ENCODE results near the gene RUNX2.

DNA sequence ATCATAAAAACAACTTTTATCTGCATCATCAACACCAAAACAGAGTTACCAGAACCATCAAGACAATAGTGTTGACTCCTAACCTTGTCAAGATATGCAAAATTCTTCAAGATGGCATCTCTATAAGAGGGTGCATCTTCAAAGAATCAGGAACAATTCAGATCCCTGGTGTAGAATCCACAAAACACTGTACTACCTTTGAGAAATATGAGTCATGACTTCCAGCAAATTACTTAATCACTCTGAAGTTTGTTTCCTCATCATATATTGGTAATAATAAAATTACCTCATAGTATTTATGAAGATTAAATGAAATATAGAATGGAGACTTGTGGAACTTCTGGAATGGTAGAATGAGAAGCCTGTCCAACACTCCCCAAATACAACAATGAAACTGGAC is 270.9 kb downstream of the RUNX2 start:
- TF ChIP-seq, protein P1, sequence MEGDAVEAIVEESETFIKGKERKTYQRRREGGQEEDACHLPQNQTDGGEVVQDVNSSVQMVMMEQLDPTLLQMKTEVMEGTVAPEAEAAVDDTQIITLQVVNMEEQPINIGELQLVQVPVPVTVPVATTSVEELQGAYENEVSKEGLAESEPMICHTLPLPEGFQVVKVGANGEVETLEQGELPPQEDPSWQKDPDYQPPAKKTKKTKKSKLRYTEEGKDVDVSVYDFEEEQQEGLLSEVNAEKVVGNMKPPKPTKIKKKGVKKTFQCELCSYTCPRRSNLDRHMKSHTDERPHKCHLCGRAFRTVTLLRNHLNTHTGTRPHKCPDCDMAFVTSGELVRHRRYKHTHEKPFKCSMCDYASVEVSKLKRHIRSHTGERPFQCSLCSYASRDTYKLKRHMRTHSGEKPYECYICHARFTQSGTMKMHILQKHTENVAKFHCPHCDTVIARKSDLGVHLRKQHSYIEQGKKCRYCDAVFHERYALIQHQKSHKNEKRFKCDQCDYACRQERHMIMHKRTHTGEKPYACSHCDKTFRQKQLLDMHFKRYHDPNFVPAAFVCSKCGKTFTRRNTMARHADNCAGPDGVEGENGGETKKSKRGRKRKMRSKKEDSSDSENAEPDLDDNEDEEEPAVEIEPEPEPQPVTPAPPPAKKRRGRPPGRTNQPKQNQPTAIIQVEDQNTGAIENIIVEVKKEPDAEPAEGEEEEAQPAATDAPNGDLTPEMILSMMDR (conservative IDR thresholded peaks at IDR 0.05), result no peak
- TF ChIP-seq ZFX (IDR thresholded peaks at IDR 0.05), result no peak

Measured in C4-2B (cell line).